Astrocyte (in vitro differentiated cells and primary cell): ENCODE data around the gene FKBP1C. TPM values are rescaled to one million over a fixed set of nuclear protein-coding genes. Genes with fewer than 3 reads are reported as not detected.

ENCODE experiments used
- DNase-seq: peaks from one replicate; pipeline ENCODE4 v3.0.0-alpha.2; 2010; ENCODE audit warnings: low read depth
- FAIRE-seq: peaks from 2 replicates; lab custom pipeline; 2011; peaks lifted over from hg19 to GRCh38; lab: Jason Lieb, UNC
- H2AFZ ChIP-seq: 2 replicates; pipeline ENCODE4 v1.6.0; 2012; ENCODE audit warnings: low read depth, low read length, inconsistent platforms
- H3K27ac ChIP-seq: 2 replicates; pipeline ENCODE4 v1.5.1; 2011; ENCODE audit warnings: low read depth, low read length, inconsistent platforms
- H3K27me3 ChIP-seq: 2 replicates; pipeline ENCODE4 v1.6.0; 2011; ENCODE audit warnings: low read length, inconsistent platforms; ENCODE audit not compliant: insufficient read depth
- H3K36me3 ChIP-seq: 2 replicates; pipeline ENCODE4 v1.5.1; 2011; ENCODE audit warnings: low read length, inconsistent platforms; ENCODE audit not compliant: insufficient read depth
- H3K4me1 ChIP-seq: 2 replicates; pipeline ENCODE4 v1.5.1; 2011; ENCODE audit warnings: low read length, inconsistent platforms; ENCODE audit not compliant: insufficient read depth
- H3K4me2 ChIP-seq: 2 replicates; pipeline ENCODE4 v1.6.0; 2012; ENCODE audit warnings: low read length, inconsistent platforms
- H3K4me3 ChIP-seq: 2 replicates; pipeline ENCODE4 v1.5.1; 2011; ENCODE audit warnings: low read depth, mild to moderate bottlenecking, low read length, inconsistent platforms; ENCODE audit not compliant: insufficient read depth
- H3K79me2 ChIP-seq: 2 replicates; pipeline ENCODE4 v1.6.0; 2012; ENCODE audit warnings: mild to moderate bottlenecking, low read length, inconsistent platforms; ENCODE audit not compliant: insufficient read depth
- H3K9ac ChIP-seq: 2 replicates; pipeline ENCODE4 v1.6.0; 2012; ENCODE audit warnings: mild to moderate bottlenecking, low read length, inconsistent platforms
- H3K9me3 ChIP-seq: 2 replicates; pipeline ENCODE4 v1.5.1; 2012; ENCODE audit warnings: low read depth, mild to moderate bottlenecking, low read length, inconsistent platforms; ENCODE audit not compliant: insufficient read depth
- H4K20me1 ChIP-seq: 2 replicates; pipeline ENCODE4 v1.6.0; 2012; ENCODE audit warnings: low read length, inconsistent platforms; ENCODE audit not compliant: insufficient read depth
- H3K27ac Mint-ChIP-seq: one replicate; pipeline ENCODE4 v1.8.0; 2021; ENCODE audit warnings: mild to moderate bottlenecking, mixed read lengths; ENCODE audit not compliant: unreplicated experiment
- H3K27me3 Mint-ChIP-seq: one replicate; pipeline ENCODE4 v1.8.0; 2021; ENCODE audit warnings: low read depth, mixed read lengths; ENCODE audit not compliant: unreplicated experiment
- H3K36me3 Mint-ChIP-seq: one replicate; pipeline ENCODE4 v1.8.0; 2021; ENCODE audit warnings: low read depth, mixed read lengths; ENCODE audit not compliant: unreplicated experiment
- H3K4me1 Mint-ChIP-seq: one replicate; pipeline ENCODE4 v1.8.0; 2021; ENCODE audit warnings: low read depth, mixed read lengths; ENCODE audit not compliant: unreplicated experiment
- H3K4me3 Mint-ChIP-seq: one replicate; pipeline ENCODE4 v1.8.0; 2021; ENCODE audit warnings: mild to moderate bottlenecking, moderate library complexity, mixed read lengths; ENCODE audit not compliant: unreplicated experiment
- H3K9me3 Mint-ChIP-seq: one replicate; pipeline ENCODE4 v1.8.0; 2021; ENCODE audit warnings: mild to moderate bottlenecking, mixed read lengths; ENCODE audit not compliant: unreplicated experiment
- CTCF ChIP-seq: IDR thresholded peaks from 2 replicates; pipeline ENCODE4 v1.5.1; 2011; ENCODE audit warnings: low read depth, mild to moderate bottlenecking, inconsistent platforms, low read length, moderate library complexity; ENCODE audit not compliant: insufficient read depth
- EZH2 ChIP-seq: IDR thresholded peaks from 2 replicates; pipeline ENCODE4 v1.6.1; 2012; ENCODE audit warnings: mild to moderate bottlenecking, low read length, inconsistent platforms; ENCODE audit not compliant: insufficient read depth
- total RNA-seq: library from RNA; stranded (reverse); gene quantifications from 2 replicates; pipeline ENCODE4 v1.2.1, GENCODE V29; 2021

FKBP1C gene
- total RNA-seq, 1 donor from 2014 or later = 0.32 TPM

GRCh38 chr6:63176181-63176580 is 35.1 kb upstream of the FKBP1C start:
- Histone ChIP-seq H3K4me2 (no peak overlapping the region), H3K36me3 (no peaks in the 10 kb centered on the region), H3K27me3 (no peaks in the 10 kb centered on the region), H3K9ac (no peak overlapping the region), H3K79me2 (no peaks in the 10 kb centered on the region), H3K27ac (no peak overlapping the region), H4K20me1 (no peaks in the 10 kb centered on the region), H3K9me3 (no peaks in the 10 kb centered on the region), H3K4me3 (no peak overlapping the region), H3K4me1 (no peaks in the 10 kb centered on the region), H2AFZ (no peak overlapping the region)
- peaks cover 1% of the 10 kb centered on the region for H3K9me3 Mint-ChIP-seq
- H3K36me3 Mint-ChIP-seq = no peaks in the 10 kb centered on the region
- no peaks in the 10 kb centered on the region for H3K4me1 Mint-ChIP-seq
- no peak overlapping the region for H3K4me3 Mint-ChIP-seq
- DNase-seq (no peak), FAIRE-seq (no peak)
- no peak overlapping the region for H3K27ac Mint-ChIP-seq
- TF ChIP-seq EZH2 = no peak
- no peak for TF ChIP-seq CTCF
- H3K27me3 Mint-ChIP-seq = no peaks in the 10 kb centered on the region

- no peaks in the 10 kb centered on the region for H3K4me1 Mint-ChIP-seq
- TF ChIP-seq EZH2 = no peak
- TF ChIP-seq CTCF = no peak
Measured at GRCh38 chr6:63180367-63180766, 30.9 kb upstream of the FKBP1C start.

GRCh38 chr6:63186970-63187369 is 24.3 kb upstream of the FKBP1C start:
- DNase-seq = no peak
- Histone ChIP-seq H3K79me2 (no peaks in the 10 kb centered on the region), H3K27ac (no peak overlapping the region), H3K4me1 (no peaks in the 10 kb centered on the region), H4K20me1 (no peaks in the 10 kb centered on the region), H3K9ac (no peak overlapping the region), H2AFZ (no peak overlapping the region), H3K4me3 (no peak overlapping the region), H3K9me3 (no peaks in the 10 kb centered on the region), H3K36me3 (no peaks in the 10 kb centered on the region), H3K4me2 (no peak overlapping the region), H3K27me3 (no peaks in the 10 kb centered on the region)
- H3K27me3 Mint-ChIP-seq = no peaks in the 10 kb centered on the region
- H3K36me3 Mint-ChIP-seq = no peaks in the 10 kb centered on the region
- H3K9me3 Mint-ChIP-seq = no peaks in the 10 kb centered on the region
- no peak for TF ChIP-seq CTCF
- TF ChIP-seq EZH2 = no peak
- H3K4me3 Mint-ChIP-seq = no peak overlapping the region
- no peak overlapping the region for H3K27ac Mint-ChIP-seq
- H3K4me1 Mint-ChIP-seq = no peaks in the 10 kb centered on the region
- no peak for FAIRE-seq

More at GRCh38 chr6:63180367-63180766, 30.9 kb upstream of the FKBP1C start:
- no peak overlapping the region for H3K27ac Mint-ChIP-seq
- no peaks in the 10 kb centered on the region for H3K4me1 ChIP-seq
- H3K27me3 Mint-ChIP-seq = no peaks in the 10 kb centered on the region
- no peak overlapping the region for H3K9ac ChIP-seq
- H2AFZ ChIP-seq = no peak overlapping the region
- no peaks in the 10 kb centered on the region for H3K36me3 ChIP-seq
- no peaks in the 10 kb centered on the region for H3K9me3 ChIP-seq
- DNase-seq = no peak
- no peak overlapping the region for H3K4me3 Mint-ChIP-seq
- no peaks in the 10 kb centered on the region for H3K9me3 Mint-ChIP-seq
- no peaks in the 10 kb centered on the region for H4K20me1 ChIP-seq
- no peak overlapping the region for H3K4me2 ChIP-seq
- no peak overlapping the region for H3K27ac ChIP-seq
- H3K27me3 ChIP-seq = no peaks in the 10 kb centered on the region
- H3K4me3 ChIP-seq = no peak overlapping the region
- no peak for FAIRE-seq
- H3K36me3 Mint-ChIP-seq = no peaks in the 10 kb centered on the region
- H3K79me2 ChIP-seq = no peaks in the 10 kb centered on the region
